ENCODE measurements around the gene ZNF385C.

DNA sequence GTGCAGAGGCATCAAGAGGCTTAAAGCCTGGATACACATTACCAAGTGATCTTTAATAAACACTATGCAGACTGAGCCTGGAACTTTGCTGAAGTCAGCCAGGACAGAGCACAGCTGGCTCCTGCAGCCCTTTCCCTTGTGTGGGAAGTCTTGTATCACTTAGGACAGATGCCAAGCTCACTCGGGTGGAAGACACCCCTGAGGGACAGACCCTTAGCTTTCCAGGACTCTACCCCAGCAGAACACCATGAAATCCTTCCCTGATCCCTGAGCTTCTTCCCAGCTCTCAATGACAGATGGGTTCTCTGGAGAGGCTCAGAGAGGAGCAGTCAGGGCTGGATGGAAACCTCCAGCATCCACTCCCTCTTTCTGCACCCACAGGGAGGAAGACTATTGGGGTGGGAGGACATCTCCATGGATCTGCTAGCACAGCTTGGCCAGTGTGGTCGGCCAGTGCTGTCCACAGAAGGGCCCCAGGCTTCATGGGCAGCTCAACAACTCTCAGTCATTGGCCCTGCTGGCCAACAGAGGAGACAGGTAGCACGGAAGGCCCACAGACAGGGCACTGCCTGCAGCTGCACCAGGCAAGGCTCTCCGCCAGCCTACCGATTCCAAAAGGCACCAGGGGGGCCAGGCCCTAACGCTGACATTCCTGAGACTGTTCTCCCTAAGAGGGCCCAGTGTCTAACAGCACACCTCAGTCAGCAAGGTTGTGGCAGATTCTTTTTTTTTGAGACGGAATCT lies 40.6 kb upstream of the ZNF385C start:
- TF ChIP-seq POLR2A (IDR thresholded peaks at IDR 0.05; ENCODE audit: insufficient read depth in 1 of 2, low read depth in 2 of 2, low read length in 2 of 2) (no peak), REPIN1 (CRISPR knock-in tag; IDR thresholded peaks at IDR 0.05; ENCODE audit: borderline replicate concordance, low read depth) (no peak), HIVEP1 (CRISPR knock-in tag; IDR thresholded peaks at IDR 0.05) (no peak), ZZZ3 (CRISPR knock-in tag; IDR thresholded peaks at IDR 0.05; ENCODE audit: borderline replicate concordance) (no peak), POLR2AphosphoS5 (IDR thresholded peaks at IDR 0.05; ENCODE audit: low read depth, low read length) (no peak), SALL1 (CRISPR knock-in tag; IDR thresholded peaks at IDR 0.05) (no peak), ZNF10 (CRISPR knock-in tag; IDR thresholded peaks at IDR 0.05; ENCODE audit: borderline replicate concordance, low read depth) (no peak), EP300 (IDR thresholded peaks at IDR 0.05; ENCODE audit: low read depth in 2 of 2, low read length in 2 of 2) (no peak), EP300 (CRISPR knock-in tag; IDR thresholded peaks at IDR 0.05; ENCODE audit: borderline replicate concordance) (no peak), ZNF20 (CRISPR knock-in tag; IDR thresholded peaks at IDR 0.05) (no peak), CBFB (CRISPR knock-in tag; IDR thresholded peaks at IDR 0.05) (no peak), TRIM24 (CRISPR knock-in tag; IDR thresholded peaks at IDR 0.05) (no peak)
- TF ChIP-seq, protein P1, sequence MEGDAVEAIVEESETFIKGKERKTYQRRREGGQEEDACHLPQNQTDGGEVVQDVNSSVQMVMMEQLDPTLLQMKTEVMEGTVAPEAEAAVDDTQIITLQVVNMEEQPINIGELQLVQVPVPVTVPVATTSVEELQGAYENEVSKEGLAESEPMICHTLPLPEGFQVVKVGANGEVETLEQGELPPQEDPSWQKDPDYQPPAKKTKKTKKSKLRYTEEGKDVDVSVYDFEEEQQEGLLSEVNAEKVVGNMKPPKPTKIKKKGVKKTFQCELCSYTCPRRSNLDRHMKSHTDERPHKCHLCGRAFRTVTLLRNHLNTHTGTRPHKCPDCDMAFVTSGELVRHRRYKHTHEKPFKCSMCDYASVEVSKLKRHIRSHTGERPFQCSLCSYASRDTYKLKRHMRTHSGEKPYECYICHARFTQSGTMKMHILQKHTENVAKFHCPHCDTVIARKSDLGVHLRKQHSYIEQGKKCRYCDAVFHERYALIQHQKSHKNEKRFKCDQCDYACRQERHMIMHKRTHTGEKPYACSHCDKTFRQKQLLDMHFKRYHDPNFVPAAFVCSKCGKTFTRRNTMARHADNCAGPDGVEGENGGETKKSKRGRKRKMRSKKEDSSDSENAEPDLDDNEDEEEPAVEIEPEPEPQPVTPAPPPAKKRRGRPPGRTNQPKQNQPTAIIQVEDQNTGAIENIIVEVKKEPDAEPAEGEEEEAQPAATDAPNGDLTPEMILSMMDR (CRISPR knock-in tag; IDR thresholded peaks at IDR 0.05): no peak
- TF ChIP-seq, protein P2, sequence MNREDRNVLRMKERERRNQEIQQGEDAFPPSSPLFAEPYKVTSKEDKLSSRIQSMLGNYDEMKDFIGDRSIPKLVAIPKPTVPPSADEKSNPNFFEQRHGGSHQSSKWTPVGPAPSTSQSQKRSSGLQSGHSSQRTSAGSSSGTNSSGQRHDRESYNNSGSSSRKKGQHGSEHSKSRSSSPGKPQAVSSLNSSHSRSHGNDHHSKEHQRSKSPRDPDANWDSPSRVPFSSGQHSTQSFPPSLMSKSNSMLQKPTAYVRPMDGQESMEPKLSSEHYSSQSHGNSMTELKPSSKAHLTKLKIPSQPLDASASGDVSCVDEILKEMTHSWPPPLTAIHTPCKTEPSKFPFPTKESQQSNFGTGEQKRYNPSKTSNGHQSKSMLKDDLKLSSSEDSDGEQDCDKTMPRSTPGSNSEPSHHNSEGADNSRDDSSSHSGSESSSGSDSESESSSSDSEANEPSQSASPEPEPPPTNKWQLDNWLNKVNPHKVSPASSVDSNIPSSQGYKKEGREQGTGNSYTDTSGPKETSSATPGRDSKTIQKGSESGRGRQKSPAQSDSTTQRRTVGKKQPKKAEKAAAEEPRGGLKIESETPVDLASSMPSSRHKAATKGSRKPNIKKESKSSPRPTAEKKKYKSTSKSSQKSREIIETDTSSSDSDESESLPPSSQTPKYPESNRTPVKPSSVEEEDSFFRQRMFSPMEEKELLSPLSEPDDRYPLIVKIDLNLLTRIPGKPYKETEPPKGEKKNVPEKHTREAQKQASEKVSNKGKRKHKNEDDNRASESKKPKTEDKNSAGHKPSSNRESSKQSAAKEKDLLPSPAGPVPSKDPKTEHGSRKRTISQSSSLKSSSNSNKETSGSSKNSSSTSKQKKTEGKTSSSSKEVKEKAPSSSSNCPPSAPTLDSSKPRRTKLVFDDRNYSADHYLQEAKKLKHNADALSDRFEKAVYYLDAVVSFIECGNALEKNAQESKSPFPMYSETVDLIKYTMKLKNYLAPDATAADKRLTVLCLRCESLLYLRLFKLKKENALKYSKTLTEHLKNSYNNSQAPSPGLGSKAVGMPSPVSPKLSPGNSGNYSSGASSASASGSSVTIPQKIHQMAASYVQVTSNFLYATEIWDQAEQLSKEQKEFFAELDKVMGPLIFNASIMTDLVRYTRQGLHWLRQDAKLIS (CRISPR knock-in tag; IDR thresholded peaks at IDR 0.05): no peak
- TF ChIP-seq, protein P3, sequence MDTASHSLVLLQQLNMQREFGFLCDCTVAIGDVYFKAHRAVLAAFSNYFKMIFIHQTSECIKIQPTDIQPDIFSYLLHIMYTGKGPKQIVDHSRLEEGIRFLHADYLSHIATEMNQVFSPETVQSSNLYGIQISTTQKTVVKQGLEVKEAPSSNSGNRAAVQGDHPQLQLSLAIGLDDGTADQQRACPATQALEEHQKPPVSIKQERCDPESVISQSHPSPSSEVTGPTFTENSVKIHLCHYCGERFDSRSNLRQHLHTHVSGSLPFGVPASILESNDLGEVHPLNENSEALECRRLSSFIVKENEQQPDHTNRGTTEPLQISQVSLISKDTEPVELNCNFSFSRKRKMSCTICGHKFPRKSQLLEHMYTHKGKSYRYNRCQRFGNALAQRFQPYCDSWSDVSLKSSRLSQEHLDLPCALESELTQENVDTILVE (CRISPR knock-in tag; IDR thresholded peaks at IDR 0.05): no peak
